Trophoblast cell (in vitro differentiated cells and primary cell): ENCODE measurements around the gene FADD.

ENCODE experiments used
- DNase-seq, 2 donors: peaks; one replicate each; pipeline ENCODE4 v3.0.0-alpha.2; 2016
- H2AFZ ChIP-seq: 2 replicates; pipeline ENCODE4 v1.6.1; 2013; ENCODE audit warnings: low read length, moderate library complexity, mild to moderate bottlenecking; ENCODE audit not compliant: insufficient read depth, poor library complexity
- H2AK5ac ChIP-seq: 2 replicates; pipeline ENCODE4 v1.6.1; 2013; ENCODE audit warnings: mild to moderate bottlenecking, low read length
- H2BK120ac ChIP-seq: 2 replicates; pipeline ENCODE4 v1.6.1; 2013; ENCODE audit warnings: low read length, mild to moderate bottlenecking, moderate library complexity; ENCODE audit not compliant: insufficient read depth, poor library complexity
- H2BK12ac ChIP-seq: 2 replicates; pipeline ENCODE4 v1.6.1; 2013; ENCODE audit warnings: mild to moderate bottlenecking, low read length, moderate library complexity
- H2BK5ac ChIP-seq: 2 replicates; pipeline ENCODE4 v1.6.1; 2013; ENCODE audit warnings: low read length, low read depth, moderate library complexity, mild to moderate bottlenecking; ENCODE audit not compliant: poor library complexity
- H3K14ac ChIP-seq: 2 replicates; pipeline ENCODE4 v1.6.1; 2013; ENCODE audit warnings: mild to moderate bottlenecking, low read length
- H3K18ac ChIP-seq: 2 replicates; pipeline ENCODE4 v1.6.1; 2013; ENCODE audit warnings: mild to moderate bottlenecking, low read length
- H3K23ac ChIP-seq: 2 replicates; pipeline ENCODE4 v1.6.1; 2013; ENCODE audit warnings: low read length
- H3K27ac ChIP-seq: 2 replicates; pipeline ENCODE4 v1.5.1; 2013; ENCODE audit warnings: low read depth, mild to moderate bottlenecking, inconsistent platforms, low read length, moderate library complexity
- H3K27me3 ChIP-seq: 2 replicates; pipeline ENCODE4 v1.6.1; 2013; ENCODE audit warnings: inconsistent platforms, mild to moderate bottlenecking, low read length, moderate library complexity; ENCODE audit not compliant: insufficient read depth
- H3K36me3 ChIP-seq, 2 experiments: 1 replicate in 1 of 2; 2 replicates in 1 of 2; pipeline ENCODE4 v1.6.1; 2013; ENCODE audit warnings: low read length in 2 of 2, mild to moderate bottlenecking in 2 of 2, moderate library complexity in 1 of 2; ENCODE audit not compliant: insufficient read depth in 2 of 2, control insufficient read depth in 1 of 2
- H3K4ac ChIP-seq: 2 replicates; pipeline ENCODE4 v1.6.1; 2013; ENCODE audit warnings: low read depth, mild to moderate bottlenecking, low read length, moderate library complexity
- H3K4me1 ChIP-seq, 2 experiments: 1 replicate in 1 of 2; 2 replicates in 1 of 2; pipeline ENCODE4 v1.6.1; 2013; ENCODE audit warnings: low read length in 2 of 2, mild to moderate bottlenecking in 2 of 2, moderate library complexity in 1 of 2; ENCODE audit not compliant: insufficient read depth in 2 of 2, control insufficient read depth in 1 of 2
- H3K4me2 ChIP-seq: 2 replicates; pipeline ENCODE4 v1.6.1; 2013; ENCODE audit warnings: inconsistent platforms, mild to moderate bottlenecking, low read length, moderate library complexity
- H3K4me3 ChIP-seq: 2 replicates; pipeline ENCODE4 v1.5.1; 2013; ENCODE audit warnings: mild to moderate bottlenecking, low read depth, low read length, inconsistent platforms
- H3K79me1 ChIP-seq: one replicate; pipeline ENCODE4 v1.6.1; 2013; ENCODE audit warnings: low read length
- H3K79me2 ChIP-seq: 2 replicates; pipeline ENCODE4 v1.6.1; 2013; ENCODE audit warnings: low read length, mild to moderate bottlenecking; ENCODE audit not compliant: control insufficient read depth, insufficient read depth, poor library complexity
- H3K9ac ChIP-seq: 2 replicates; pipeline ENCODE4 v1.6.1; 2013; ENCODE audit warnings: mild to moderate bottlenecking, low read length
- H3K9me3 ChIP-seq: 2 replicates; pipeline ENCODE4 v1.6.1; 2013; ENCODE audit warnings: low read depth, mild to moderate bottlenecking, control low read depth, inconsistent platforms, low read length; ENCODE audit not compliant: insufficient read depth
- H4K12ac ChIP-seq: 2 replicates; pipeline ENCODE4 v1.6.1; 2013; ENCODE audit warnings: low read depth, mild to moderate bottlenecking, low read length, moderate library complexity
- H4K8ac ChIP-seq: 2 replicates; pipeline ENCODE4 v1.6.1; 2013; ENCODE audit warnings: low read depth, mild to moderate bottlenecking, low read length, moderate library complexity
- H4K91ac ChIP-seq: one replicate; pipeline ENCODE4 v1.6.1; 2013; ENCODE audit warnings: low read depth, mild to moderate bottlenecking, low read length, moderate library complexity
- WGBS: extraction: QIAGEN DNeasy Blood & Tissue Kit; methylation state at CpG from one replicate; pipeline ENCODE4 v1.1.7; 2013; ENCODE audit warnings: missing lambda C conversion rate; ENCODE audit not compliant: insufficient read length, insufficient coverage; ENCODE audit errors: extremely low coverage; 5-methylcytosine and 5-hydroxymethylcytosine counted together

The FADD gene

GRCh38 chr11:70220136-70220535, 17.0 kb downstream of the FADD start:
- Histone ChIP-seq H3K9me3 (no peaks in the 10 kb centered on the region), H3K4me1 (no peaks in the 10 kb centered on the region), H3K18ac (no peak overlapping the region), H3K36me3 (no peaks in the 10 kb centered on the region), H4K8ac (no peak overlapping the region), H2BK5ac (no peak overlapping the region), H3K9ac (no peak overlapping the region), H3K27me3 (no peaks in the 10 kb centered on the region), H3K14ac (no peak overlapping the region), H4K91ac (no peak overlapping the region), H3K23ac (no peak overlapping the region), H3K27ac (no peak overlapping the region), H3K79me2 (no peaks in the 10 kb centered on the region), H3K4me2 (no peak overlapping the region), H2BK120ac (no peak overlapping the region), H4K12ac (no peak overlapping the region), H2AFZ (no peak overlapping the region), H3K4ac (no peak overlapping the region), H2AK5ac (no peak overlapping the region), H2BK12ac (no peak overlapping the region), H3K4me3 (no peak overlapping the region), H3K79me1 (no peaks in the 10 kb centered on the region)
- no CpG with 5 or more reads among the region's 3 CpGs for WGBS
- DNase-seq, result peak; percentile 52 to 88

GRCh38 chr11:70220920-70221319, 17.8 kb downstream of the FADD start:
- H3K14ac ChIP-seq, result no peak overlapping the region

GRCh38 chr11:70225681-70226177, 22.6 kb downstream of the FADD start:
- H3K18ac ChIP-seq, result no peak overlapping the region
- no peak overlapping the region for H2BK120ac ChIP-seq
- WGBS, result no CpG with 5 or more reads among the region's 8 CpGs
- no peaks in the 10 kb centered on the region for H3K27me3 ChIP-seq
- H2AK5ac ChIP-seq, result no peak overlapping the region
- DNase-seq, result no peak
- H3K4me2 ChIP-seq, result no peak overlapping the region
- no peak overlapping the region for H3K4me3 ChIP-seq
- peak overlapping the region; percentile 3 for H4K91ac ChIP-seq
- H3K9me3 ChIP-seq, result no peaks in the 10 kb centered on the region
- no peak overlapping the region for H3K23ac ChIP-seq
- peaks cover 1 to 3% of the 10 kb centered on the region in 2 experiments for H3K4me1 ChIP-seq
- H3K79me1 ChIP-seq, result no peaks in the 10 kb centered on the region
- no peak overlapping the region for H3K9ac ChIP-seq
- no peak overlapping the region for H4K8ac ChIP-seq
- no peak overlapping the region for H2AFZ ChIP-seq
- no peak overlapping the region for H3K27ac ChIP-seq
- no peak overlapping the region for H3K4ac ChIP-seq
- H2BK5ac ChIP-seq, result no peak overlapping the region
- H4K12ac ChIP-seq, result no peak overlapping the region
- no peak overlapping the region for H3K14ac ChIP-seq
- no peak overlapping the region for H2BK12ac ChIP-seq
- no peaks in the 10 kb centered on the region for H3K79me2 ChIP-seq
- no peaks in the 10 kb centered on the region for H3K36me3 ChIP-seq

More at GRCh38 chr11:70220920-70221319, 17.8 kb downstream of the FADD start:
- H3K9ac ChIP-seq, result no peak overlapping the region
- no peaks in the 10 kb centered on the region for H3K27me3 ChIP-seq
- no peak overlapping the region for H3K4ac ChIP-seq
- H4K91ac ChIP-seq, result no peak overlapping the region
- H3K36me3 ChIP-seq, result no peaks in the 10 kb centered on the region
- H3K27ac ChIP-seq, result no peak overlapping the region
- H3K4me2 ChIP-seq, result no peak overlapping the region
- H2AK5ac ChIP-seq, result no peak overlapping the region
- H3K18ac ChIP-seq, result no peak overlapping the region
- H3K79me1 ChIP-seq, result no peaks in the 10 kb centered on the region
- no peak overlapping the region for H2BK12ac ChIP-seq
- no peak overlapping the region for H2AFZ ChIP-seq
- H4K8ac ChIP-seq, result no peak overlapping the region
- no peak for DNase-seq
- no CpG with 5 or more reads among the region's 1 CpG for WGBS
- H3K23ac ChIP-seq, result no peak overlapping the region
- no peak overlapping the region for H4K12ac ChIP-seq
- H2BK5ac ChIP-seq, result no peak overlapping the region
- no peak overlapping the region for H3K4me3 ChIP-seq
- no peaks in the 10 kb centered on the region for H3K9me3 ChIP-seq
- H2BK120ac ChIP-seq, result no peak overlapping the region
- no peaks in the 10 kb centered on the region for H3K4me1 ChIP-seq
- H3K79me2 ChIP-seq, result no peaks in the 10 kb centered on the region

- no peak overlapping the region for H3K23ac ChIP-seq
- H4K8ac ChIP-seq, result no peak overlapping the region
- no peaks in the 10 kb centered on the region for H3K79me1 ChIP-seq
- H3K18ac ChIP-seq, result no peak overlapping the region
- H3K4me2 ChIP-seq, result no peak overlapping the region
- no CpG with 5 or more reads among the region's 3 CpGs for WGBS
- DNase-seq, result no peak
- no peak overlapping the region for H3K9ac ChIP-seq
- H2BK120ac ChIP-seq, result no peak overlapping the region
- no peak overlapping the region for H3K27ac ChIP-seq
- no peak overlapping the region for H2AK5ac ChIP-seq
- no peak overlapping the region for H3K4me3 ChIP-seq
- H2BK5ac ChIP-seq, result no peak overlapping the region
- no peak overlapping the region for H2BK12ac ChIP-seq
- H3K4me1 ChIP-seq, result peaks cover 1 to 3% of the 10 kb centered on the region in 2 experiments
- no peak overlapping the region for H2AFZ ChIP-seq
- H3K79me2 ChIP-seq, result no peaks in the 10 kb centered on the region
- no peaks in the 10 kb centered on the region for H3K27me3 ChIP-seq
- no peaks in the 10 kb centered on the region for H3K9me3 ChIP-seq
- H3K36me3 ChIP-seq, result no peaks in the 10 kb centered on the region
- H3K14ac ChIP-seq, result no peak overlapping the region
- no peak overlapping the region for H4K12ac ChIP-seq
- no peak overlapping the region for H4K91ac ChIP-seq
- no peak overlapping the region for H3K4ac ChIP-seq
These were observed 23.1 kb downstream of the FADD start for GRCh38 chr11:70226183-70226582.
